ENCODE measurements around the gene CHMP2B.

Gene CHMP2B

DNA sequence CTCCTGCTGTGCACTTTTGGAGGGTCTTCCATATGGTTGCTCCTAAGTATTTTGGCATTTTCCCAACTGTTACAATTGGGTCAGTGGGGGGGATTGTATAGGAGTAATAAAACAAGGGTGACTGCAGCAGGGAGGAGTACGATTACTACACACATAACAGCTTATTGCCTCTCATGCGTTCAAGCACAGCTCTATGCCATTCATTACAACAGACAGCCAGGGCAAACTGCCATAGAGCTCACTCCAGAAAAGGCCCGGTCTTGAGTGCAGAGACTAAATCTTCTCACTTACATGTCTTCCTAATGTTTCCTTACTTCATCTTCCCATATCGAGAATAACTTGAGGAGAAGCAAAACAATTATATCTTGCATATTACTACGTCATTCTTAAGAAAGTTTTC lies 1.4 kb upstream of the CHMP2B start:
- no peak overlapping the region for H2BK120ac ChIP-seq (ENCODE audit: low read depth, low read length)
- H3K27ac ChIP-seq (replicated peaks; ENCODE audit: low read length) = no peak overlapping the region
- no peak overlapping the region for H2BK5ac ChIP-seq (ENCODE audit: low read length)
- H3K18ac ChIP-seq (ENCODE audit: low read length) = no peak overlapping the region
- peaks cover 2% of the 10 kb centered on the region for H3K79me1 ChIP-seq (ENCODE audit: low read depth, low read length)
- no peak overlapping the region for H4K91ac ChIP-seq (ENCODE audit: low read depth, low read length, poor library complexity)
- H3K4ac ChIP-seq (ENCODE audit: low read length) = no peak overlapping the region
- H4K8ac ChIP-seq (ENCODE audit: low read depth, low read length) = no peak overlapping the region
- H2BK12ac ChIP-seq (ENCODE audit: low read length) = no peak overlapping the region
- H2BK15ac ChIP-seq (ENCODE audit: low read length) = no peak overlapping the region
- no peak overlapping the region for H2AK5ac ChIP-seq (ENCODE audit: low read depth, low read length)
- H3K4me3 ChIP-seq (ENCODE audit: low read length in 2 of 2) = no peak overlapping the region
- DNase-seq (ENCODE audit: low spot score) = no peak
- peaks cover 0 to 6% of the 10 kb centered on the region in 2 donors for H3K4me1 ChIP-seq (ENCODE audit: control insufficient read depth in 2 of 2, insufficient read depth in 1 of 2, low read depth in 1 of 2, low read length in 2 of 2)
- no CpG with 5 or more reads among the region's 5 CpGs for WGBS, 2 donors (ENCODE audit: extremely low coverage in 2 of 2, insufficient read length in 2 of 2, insufficient replicate concordance in 1 of 2)
- no peak overlapping the region for H3K14ac ChIP-seq (ENCODE audit: low read length)
- no peak overlapping the region for H3K4me2 ChIP-seq (ENCODE audit: insufficient read depth, low read length, poor library complexity, severe bottlenecking)
- peaks cover 0 to 41% (median 0%) of the 10 kb centered on the region in 3 experiments for H3K27me3 ChIP-seq (ENCODE audit: control insufficient read depth in 3 of 3, insufficient read depth in 3 of 3, low read depth in 1 of 3, low read length in 3 of 3)
- H3K36me3 ChIP-seq (replicated peaks in 1 of 2; ENCODE audit: control insufficient read depth in 2 of 2, insufficient read depth in 2 of 2, low read length in 2 of 2) = no peaks in the 10 kb centered on the region
- H3K9me3 ChIP-seq (replicated peaks in 1 of 2; ENCODE audit: control insufficient read depth in 2 of 2, insufficient read depth in 1 of 2, low read depth in 1 of 2, low read length in 2 of 2) = no peaks in the 10 kb centered on the region
- peak overlapping the region; percentile 39 for H2AFZ ChIP-seq (ENCODE audit: low read length)
- H3K9ac ChIP-seq (ENCODE audit: low read depth, low read length, poor library complexity) = no peak overlapping the region
- no peak overlapping the region for H3K23ac ChIP-seq (ENCODE audit: low read depth, low read length, poor library complexity)

DNA sequence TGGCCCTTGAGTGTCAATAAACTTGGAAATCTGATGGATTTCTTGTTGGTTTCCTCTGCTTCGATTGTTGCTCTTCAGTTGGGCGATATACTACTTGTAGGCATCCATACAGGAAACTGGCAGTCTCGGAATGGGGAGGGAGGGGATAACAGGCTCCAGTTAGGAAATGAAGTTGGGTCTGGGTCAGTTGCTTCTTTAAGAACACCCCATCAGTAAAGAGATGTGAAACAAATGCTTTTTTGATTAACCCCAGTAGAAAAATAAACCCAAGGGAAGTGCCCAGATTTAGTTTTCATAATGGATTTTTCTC lies 681 bp downstream of the CHMP2B start:
- Histone ChIP-seq H3K23ac (ENCODE audit: low read depth, low read length, poor library complexity) (no peak overlapping the region), H3K9ac (ENCODE audit: low read depth, low read length, poor library complexity) (no peak overlapping the region), H2BK120ac (ENCODE audit: low read depth, low read length) (no peak overlapping the region), H3K4me3 (ENCODE audit: low read length in 2 of 2) (peak overlapping the region; percentile 94 to 98), H3K14ac (ENCODE audit: low read length) (no peak overlapping the region), H2BK12ac (ENCODE audit: low read length) (no peak overlapping the region), H2AK5ac (ENCODE audit: low read depth, low read length) (no peak overlapping the region), H3K4me2 (ENCODE audit: insufficient read depth, low read length, poor library complexity, severe bottlenecking) (peak overlapping the region; percentile 53), H3K4ac (ENCODE audit: low read length) (no peak overlapping the region), H3K27me3 (ENCODE audit: control insufficient read depth in 3 of 3, insufficient read depth in 3 of 3, low read depth in 1 of 3, low read length in 3 of 3) (peaks cover 0 to 32% (median 0%) of the 10 kb centered on the region in 3 experiments), H4K8ac (ENCODE audit: low read depth, low read length) (no peak overlapping the region), H3K18ac (ENCODE audit: low read length) (no peak overlapping the region), H3K9me3 (replicated peaks in 1 of 2; ENCODE audit: control insufficient read depth in 2 of 2, insufficient read depth in 1 of 2, low read depth in 1 of 2, low read length in 2 of 2) (no peaks in the 10 kb centered on the region), H2BK15ac (ENCODE audit: low read length) (no peak overlapping the region), H3K79me1 (ENCODE audit: low read depth, low read length) (peaks cover 2% of the 10 kb centered on the region), H3K27ac (replicated peaks; ENCODE audit: low read length) (no peak overlapping the region), H3K36me3 (replicated peaks in 1 of 2; ENCODE audit: control insufficient read depth in 2 of 2, insufficient read depth in 2 of 2, low read length in 2 of 2) (no peaks in the 10 kb centered on the region), H2AFZ (ENCODE audit: low read length) (peak overlapping the region; percentile 98), H3K4me1 (ENCODE audit: control insufficient read depth in 2 of 2, insufficient read depth in 1 of 2, low read depth in 1 of 2, low read length in 2 of 2) (peaks cover 0 to 6% of the 10 kb centered on the region in 2 donors), H4K91ac (ENCODE audit: low read depth, low read length, poor library complexity) (no peak overlapping the region), H2BK5ac (ENCODE audit: low read length) (no peak overlapping the region)
- WGBS, 2 donors (ENCODE audit: extremely low coverage in 2 of 2, insufficient read length in 2 of 2, insufficient replicate concordance in 1 of 2) = no CpG with 5 or more reads among the region's 3 CpGs
- no peak for DNase-seq (ENCODE audit: low spot score)

DNA sequence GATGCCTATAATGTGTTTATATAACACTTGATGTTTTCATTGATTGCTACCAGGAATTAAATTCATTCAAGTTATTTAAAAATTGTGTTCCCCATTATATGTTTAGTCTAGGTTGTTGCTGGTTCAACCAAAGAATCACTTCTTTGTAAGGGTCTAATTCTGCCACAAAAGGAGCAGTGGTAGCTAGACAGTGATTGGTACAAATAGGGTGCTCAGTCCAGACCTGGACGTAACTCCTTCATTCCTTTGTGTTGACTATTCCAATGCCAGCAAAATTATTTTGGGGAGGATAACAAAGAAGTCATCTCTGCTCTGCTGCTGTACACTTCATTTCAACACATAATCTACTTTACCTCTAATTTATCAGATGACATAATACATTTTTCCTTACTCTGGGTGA lies 1.2 kb downstream of the CHMP2B start:
- H3K9ac ChIP-seq (ENCODE audit: low read depth, low read length, poor library complexity) = no peak overlapping the region
- no peaks in the 10 kb centered on the region for H3K36me3 ChIP-seq (replicated peaks in 1 of 2; ENCODE audit: control insufficient read depth in 2 of 2, insufficient read depth in 2 of 2, low read length in 2 of 2)
- H2AFZ ChIP-seq (ENCODE audit: low read length) = peak overlapping the region; percentile 98
- no peaks in the 10 kb centered on the region for H3K9me3 ChIP-seq (replicated peaks in 1 of 2; ENCODE audit: control insufficient read depth in 2 of 2, insufficient read depth in 1 of 2, low read depth in 1 of 2, low read length in 2 of 2)
- peak overlapping the region; percentile 33 for H3K4me2 ChIP-seq (ENCODE audit: insufficient read depth, low read length, poor library complexity, severe bottlenecking)
- no peak for DNase-seq (ENCODE audit: low spot score)
- H3K4ac ChIP-seq (ENCODE audit: low read length) = no peak overlapping the region
- H4K8ac ChIP-seq (ENCODE audit: low read depth, low read length) = no peak overlapping the region
- peaks cover 0 to 26% (median 0%) of the 10 kb centered on the region in 3 experiments for H3K27me3 ChIP-seq (ENCODE audit: control insufficient read depth in 3 of 3, insufficient read depth in 3 of 3, low read depth in 1 of 3, low read length in 3 of 3)
- H3K4me1 ChIP-seq (ENCODE audit: control insufficient read depth in 2 of 2, insufficient read depth in 1 of 2, low read depth in 1 of 2, low read length in 2 of 2) = peaks cover 0 to 6% of the 10 kb centered on the region in 2 donors
- H3K14ac ChIP-seq (ENCODE audit: low read length) = no peak overlapping the region
- no peak overlapping the region for H4K91ac ChIP-seq (ENCODE audit: low read depth, low read length, poor library complexity)
- H3K79me1 ChIP-seq (ENCODE audit: low read depth, low read length) = peaks cover 2% of the 10 kb centered on the region
- no peak overlapping the region for H3K18ac ChIP-seq (ENCODE audit: low read length)
- H2AK5ac ChIP-seq (ENCODE audit: low read depth, low read length) = no peak overlapping the region
- H3K4me3 ChIP-seq (ENCODE audit: low read length in 2 of 2) = peak overlapping the region in 1 of 2 donors; percentile 98
- H2BK120ac ChIP-seq (ENCODE audit: low read depth, low read length) = no peak overlapping the region
- no peak overlapping the region for H2BK5ac ChIP-seq (ENCODE audit: low read length)
- no CpG with 5 or more reads among the region's 1 CpG for WGBS, 2 donors (ENCODE audit: extremely low coverage in 2 of 2, insufficient read length in 2 of 2, insufficient replicate concordance in 1 of 2)
- H3K27ac ChIP-seq (replicated peaks; ENCODE audit: low read length) = no peak overlapping the region
- no peak overlapping the region for H2BK15ac ChIP-seq (ENCODE audit: low read length)
- H3K23ac ChIP-seq (ENCODE audit: low read depth, low read length, poor library complexity) = no peak overlapping the region
- H2BK12ac ChIP-seq (ENCODE audit: low read length) = no peak overlapping the region

DNA sequence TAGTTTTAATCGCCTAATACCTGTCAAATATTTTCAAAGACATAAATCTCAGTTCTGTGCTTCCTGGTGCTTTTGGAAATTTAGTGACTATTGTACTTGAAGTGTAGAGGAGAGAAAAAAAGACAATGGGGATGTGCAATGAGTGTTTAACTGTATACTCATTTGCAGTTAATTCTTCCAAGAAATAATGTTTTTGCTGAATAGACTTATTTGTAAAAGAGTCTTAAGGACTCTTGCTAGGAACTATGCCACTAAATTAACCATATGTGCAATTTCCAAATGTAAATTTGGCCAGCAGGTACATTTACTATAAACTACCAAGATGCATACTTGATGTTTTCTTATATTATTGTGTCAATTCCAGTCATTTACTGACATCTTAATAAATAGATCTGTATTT lies 2.0 kb downstream of the CHMP2B start:
- H3K4ac ChIP-seq (ENCODE audit: low read length) = no peak overlapping the region
- H3K27me3 ChIP-seq (ENCODE audit: control insufficient read depth in 3 of 3, insufficient read depth in 3 of 3, low read depth in 1 of 3, low read length in 3 of 3) = peaks cover 0 to 22% (median 0%) of the 10 kb centered on the region in 3 experiments
- H2BK12ac ChIP-seq (ENCODE audit: low read length) = no peak overlapping the region
- no peak overlapping the region for H2BK120ac ChIP-seq (ENCODE audit: low read depth, low read length)
- peaks cover 0 to 6% of the 10 kb centered on the region in 2 donors for H3K4me1 ChIP-seq (ENCODE audit: control insufficient read depth in 2 of 2, insufficient read depth in 1 of 2, low read depth in 1 of 2, low read length in 2 of 2)
- H3K79me1 ChIP-seq (ENCODE audit: low read depth, low read length) = peaks cover 2% of the 10 kb centered on the region
- H3K4me3 ChIP-seq (ENCODE audit: low read length in 2 of 2) = no peak overlapping the region
- H3K9ac ChIP-seq (ENCODE audit: low read depth, low read length, poor library complexity) = no peak overlapping the region
- H3K27ac ChIP-seq (replicated peaks; ENCODE audit: low read length) = no peak overlapping the region
- H2BK15ac ChIP-seq (ENCODE audit: low read length) = no peak overlapping the region
- H3K18ac ChIP-seq (ENCODE audit: low read length) = no peak overlapping the region
- H3K14ac ChIP-seq (ENCODE audit: low read length) = no peak overlapping the region
- H2AFZ ChIP-seq (ENCODE audit: low read length) = no peak overlapping the region
- no CpG with 5 or more reads among the region's 1 CpG for WGBS, 2 donors (ENCODE audit: extremely low coverage in 2 of 2, insufficient read length in 2 of 2, insufficient replicate concordance in 1 of 2)
- no peak overlapping the region for H4K8ac ChIP-seq (ENCODE audit: low read depth, low read length)
- H4K91ac ChIP-seq (ENCODE audit: low read depth, low read length, poor library complexity) = no peak overlapping the region
- H3K23ac ChIP-seq (ENCODE audit: low read depth, low read length, poor library complexity) = no peak overlapping the region
- no peak overlapping the region for H2BK5ac ChIP-seq (ENCODE audit: low read length)
- no peak for DNase-seq (ENCODE audit: low spot score)
- no peak overlapping the region for H2AK5ac ChIP-seq (ENCODE audit: low read depth, low read length)
- no peaks in the 10 kb centered on the region for H3K36me3 ChIP-seq (replicated peaks in 1 of 2; ENCODE audit: control insufficient read depth in 2 of 2, insufficient read depth in 2 of 2, low read length in 2 of 2)
- no peak overlapping the region for H3K4me2 ChIP-seq (ENCODE audit: insufficient read depth, low read length, poor library complexity, severe bottlenecking)
- H3K9me3 ChIP-seq (replicated peaks in 1 of 2; ENCODE audit: control insufficient read depth in 2 of 2, insufficient read depth in 1 of 2, low read depth in 1 of 2, low read length in 2 of 2) = no peaks in the 10 kb centered on the region

Measured in neuronal stem cell (in vitro differentiated cells).